HFFc6 (cell line): ENCODE data around the gene SLC35F1. TPM values are rescaled to one million over a fixed set of nuclear protein-coding genes. Genes with fewer than 3 reads are reported as not detected.
A peak's percentile ranks its signal among the peaks of the same experiment; 100 is the strongest.

Source experiments
- DNase-seq: peaks from one replicate; pipeline ENCODE4 v3.0.0-alpha.2; 2018
- H3K27ac Mint-ChIP-seq: 2 replicates; pipeline ENCODE4 v1.8.0; 2020; ENCODE audit warnings: mild to moderate bottlenecking, mixed read lengths
- H3K27me3 Mint-ChIP-seq: 2 replicates; pipeline ENCODE4 v1.8.0; 2021; ENCODE audit warnings: mild to moderate bottlenecking, moderate library complexity, mixed read lengths; ENCODE audit not compliant: insufficient read depth
- H3K36me3 Mint-ChIP-seq: 2 replicates; pipeline ENCODE4 v1.8.0; 2021; ENCODE audit warnings: low read depth, mixed read lengths
- H3K4me1 Mint-ChIP-seq: 2 replicates; pipeline ENCODE4 v1.8.0; 2020; ENCODE audit warnings: low read depth, mixed read lengths
- H3K4me3 Mint-ChIP-seq: 2 replicates; pipeline ENCODE4 v1.8.0; 2020; ENCODE audit warnings: mild to moderate bottlenecking, moderate library complexity, mixed read lengths
- H3K9me3 Mint-ChIP-seq: 2 replicates; pipeline ENCODE4 v1.8.0; 2020; ENCODE audit warnings: mild to moderate bottlenecking, mixed read lengths
- total RNA-seq, 6 experiments: library from RNA; stranded (reverse); fragmentation: NEBNext Ultra II Directional; extraction: Animal tissue kit (Norgen Biotek cat#: 25700); gene quantifications; 2 replicates in 1 of 6; 3 replicates in 5 of 6; pipeline ENCODE4 v1.2.3, GENCODE V29; 2021
- TF ChIP-seq, protein P1 (sequence below): fragments of 200-600 bp; sonication (generic); IDR thresholded peaks from 2 replicates; pipeline ENCODE4 v1.5.0; 2021; ENCODE audit warnings: antibody characterized with exemption, mild to moderate bottlenecking

The SLC35F1 gene
- total RNA-seq, 6 experiments from 2014 or later: not detected

DNA sequence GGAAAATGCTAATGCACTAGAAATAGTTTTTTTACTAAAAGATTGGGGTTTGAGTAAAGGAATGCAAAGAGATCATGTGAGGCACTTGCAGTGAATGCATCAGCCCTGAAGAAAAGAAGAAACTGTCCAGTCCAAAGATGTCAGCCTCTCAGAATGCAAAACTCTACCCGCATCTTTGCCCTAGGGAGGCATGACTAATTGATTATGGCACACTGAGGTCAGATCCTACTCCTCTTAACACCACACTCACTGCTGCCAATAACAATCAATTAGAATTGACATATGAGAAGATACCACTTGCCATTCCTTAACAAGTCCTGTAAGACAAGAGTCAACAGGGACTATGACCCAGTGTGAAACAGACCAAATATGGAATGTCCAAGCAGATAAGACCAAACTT is 378.7 kb downstream of the SLC35F1 start:
- no peak for DNase-seq
- Mint-ChIP-seq H3K36me3 (no peaks in the 10 kb centered on the region), H3K27ac (no peak overlapping the region), H3K27me3 (no peaks in the 10 kb centered on the region; the same call in none of the 2 replicates), H3K4me1 (peaks cover 13% of the 10 kb centered on the region; the same call in 1 of the 2 replicates), H3K4me3 (no peak overlapping the region), H3K9me3 (no peaks in the 10 kb centered on the region)
- TF ChIP-seq, protein P1, sequence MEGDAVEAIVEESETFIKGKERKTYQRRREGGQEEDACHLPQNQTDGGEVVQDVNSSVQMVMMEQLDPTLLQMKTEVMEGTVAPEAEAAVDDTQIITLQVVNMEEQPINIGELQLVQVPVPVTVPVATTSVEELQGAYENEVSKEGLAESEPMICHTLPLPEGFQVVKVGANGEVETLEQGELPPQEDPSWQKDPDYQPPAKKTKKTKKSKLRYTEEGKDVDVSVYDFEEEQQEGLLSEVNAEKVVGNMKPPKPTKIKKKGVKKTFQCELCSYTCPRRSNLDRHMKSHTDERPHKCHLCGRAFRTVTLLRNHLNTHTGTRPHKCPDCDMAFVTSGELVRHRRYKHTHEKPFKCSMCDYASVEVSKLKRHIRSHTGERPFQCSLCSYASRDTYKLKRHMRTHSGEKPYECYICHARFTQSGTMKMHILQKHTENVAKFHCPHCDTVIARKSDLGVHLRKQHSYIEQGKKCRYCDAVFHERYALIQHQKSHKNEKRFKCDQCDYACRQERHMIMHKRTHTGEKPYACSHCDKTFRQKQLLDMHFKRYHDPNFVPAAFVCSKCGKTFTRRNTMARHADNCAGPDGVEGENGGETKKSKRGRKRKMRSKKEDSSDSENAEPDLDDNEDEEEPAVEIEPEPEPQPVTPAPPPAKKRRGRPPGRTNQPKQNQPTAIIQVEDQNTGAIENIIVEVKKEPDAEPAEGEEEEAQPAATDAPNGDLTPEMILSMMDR: no peak

DNA sequence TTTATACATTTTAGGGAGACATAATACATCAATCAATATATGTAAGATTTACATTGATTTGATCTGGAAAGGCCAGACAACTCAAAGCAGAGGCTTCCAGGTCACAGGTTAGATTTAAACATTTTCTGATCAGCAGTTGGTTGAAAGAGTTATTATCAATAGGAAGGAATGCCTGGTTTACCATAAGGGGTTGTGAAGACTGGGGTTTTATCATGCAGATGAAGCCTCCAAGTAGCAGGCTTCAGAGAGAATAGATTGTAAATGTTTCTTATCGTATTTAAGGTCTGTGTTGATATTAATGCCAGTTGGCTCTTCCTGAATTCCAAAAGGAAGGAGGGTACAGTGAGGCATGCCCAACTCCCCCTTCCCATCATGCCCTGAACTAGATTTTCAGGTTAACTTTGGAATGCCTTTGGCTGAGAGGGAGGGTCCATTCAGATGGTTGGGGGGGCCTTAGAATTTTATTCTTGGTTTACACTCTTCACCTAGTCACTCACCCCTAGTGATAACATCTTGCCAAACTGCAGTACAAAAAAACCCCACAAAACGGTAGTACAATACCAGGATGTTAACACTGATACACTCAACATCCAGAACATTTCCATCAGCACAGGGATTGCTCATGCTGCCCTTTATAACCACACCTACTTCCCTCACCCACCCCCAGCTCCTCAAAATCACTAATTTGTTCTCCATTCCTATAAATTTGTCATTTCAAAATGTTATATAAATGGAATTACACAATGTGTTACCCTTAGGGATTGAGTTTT is 381.5 kb downstream of the SLC35F1 start:
- peak; percentile 9 for DNase-seq
- H3K9me3 Mint-ChIP-seq: no peaks in the 10 kb centered on the region
- TF ChIP-seq, protein P1: peak; percentile 43
- no peaks in the 10 kb centered on the region; the same call in none of the 2 replicates for H3K27me3 Mint-ChIP-seq
- H3K36me3 Mint-ChIP-seq: no peaks in the 10 kb centered on the region
- H3K4me3 Mint-ChIP-seq: no peak overlapping the region
- H3K27ac Mint-ChIP-seq: no peak overlapping the region
- H3K4me1 Mint-ChIP-seq: peaks cover 12% of the 10 kb centered on the region; the same call in 1 of the 2 replicates

DNA sequence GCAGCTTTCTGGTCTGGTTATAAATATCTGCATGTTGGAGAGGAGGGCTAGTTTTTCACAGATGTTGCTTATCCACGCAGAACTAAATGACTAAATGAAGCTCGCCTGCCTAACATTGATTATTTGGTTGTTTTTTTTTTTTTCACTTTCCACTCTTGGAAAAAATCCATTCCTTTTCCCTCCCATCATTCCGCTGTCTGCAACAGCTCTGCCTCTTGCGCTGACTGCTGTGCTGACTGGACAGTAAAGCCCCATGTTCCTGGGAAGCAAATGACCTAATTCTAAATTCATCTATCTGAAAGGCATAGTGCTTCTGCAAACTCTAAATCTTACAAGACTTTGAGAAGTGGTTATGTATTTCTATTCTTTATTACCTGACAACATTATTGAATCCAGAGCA is 385.5 kb downstream of the SLC35F1 start:
- no peak for DNase-seq
- Mint-ChIP-seq H3K9me3 (no peaks in the 10 kb centered on the region), H3K27me3 (peaks cover 3% of the 10 kb centered on the region), H3K4me3 (no peak overlapping the region), H3K4me1 (no peaks in the 10 kb centered on the region; the same call in 1 of the 2 replicates), H3K27ac (no peak overlapping the region), H3K36me3 (no peaks in the 10 kb centered on the region)
- TF ChIP-seq, protein P1: no peak

DNA sequence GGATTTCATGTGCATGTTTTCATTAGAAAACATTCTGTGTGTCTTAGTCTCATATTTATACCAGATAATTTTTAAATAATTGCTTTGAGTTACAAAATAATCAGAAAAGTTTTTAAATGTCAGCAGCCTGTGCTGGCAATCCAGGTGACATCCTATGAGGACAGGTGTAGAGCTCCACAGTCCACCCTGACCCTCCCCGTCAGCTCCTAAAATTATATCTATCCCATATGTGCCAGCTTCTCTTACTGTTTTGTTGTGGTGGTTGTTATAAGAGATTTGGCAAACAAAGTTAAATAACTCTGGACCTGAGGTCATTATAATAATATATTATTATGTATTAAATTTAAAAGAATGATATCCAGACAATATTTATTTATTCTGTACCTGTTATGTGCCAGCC is 387.8 kb downstream of the SLC35F1 start:
- H3K36me3 Mint-ChIP-seq: no peaks in the 10 kb centered on the region
- DNase-seq: no peak
- no peaks in the 10 kb centered on the region for H3K9me3 Mint-ChIP-seq
- H3K27ac Mint-ChIP-seq: no peak overlapping the region
- TF ChIP-seq, protein P1: no peak
- H3K27me3 Mint-ChIP-seq: peaks cover 3% of the 10 kb centered on the region
- peaks cover 8% of the 10 kb centered on the region; the same call in 1 of the 2 replicates for H3K4me1 Mint-ChIP-seq
- H3K4me3 Mint-ChIP-seq: no peak overlapping the region

DNA sequence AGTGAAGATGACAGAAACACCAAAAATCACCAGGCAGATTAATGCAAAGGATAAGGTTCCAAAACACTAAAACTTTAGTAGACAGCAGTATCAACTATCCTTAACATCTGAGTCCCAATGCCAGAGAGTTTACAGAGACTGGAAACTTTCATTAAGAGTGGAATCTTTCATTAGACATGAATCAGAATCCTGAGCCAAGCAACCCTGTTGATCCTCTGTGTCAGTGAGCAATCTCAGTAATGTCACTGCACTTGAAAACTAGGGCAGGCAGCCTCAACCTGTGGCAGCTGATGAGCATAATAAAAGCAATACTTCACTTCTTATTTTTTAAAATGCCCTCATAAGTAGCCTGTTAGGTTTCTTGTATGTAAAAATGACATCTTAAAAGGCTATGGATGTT is 388.3 kb downstream of the SLC35F1 start:
- no peak overlapping the region for H3K27ac Mint-ChIP-seq
- H3K4me3 Mint-ChIP-seq: no peak overlapping the region
- H3K36me3 Mint-ChIP-seq: no peaks in the 10 kb centered on the region
- H3K9me3 Mint-ChIP-seq: no peaks in the 10 kb centered on the region
- no peak for DNase-seq
- TF ChIP-seq, protein P1: no peak
- H3K4me1 Mint-ChIP-seq: peaks cover 8% of the 10 kb centered on the region; the same call in 1 of the 2 replicates
- H3K27me3 Mint-ChIP-seq: peaks cover 3% of the 10 kb centered on the region
